ENCODE measurements around the gene TRPC1.

Gene TRPC1

GRCh38 chr3:142846779-142847577 is 123.1 kb downstream of the TRPC1 start:
- no peak for DNase-seq (ENCODE audit: low read depth)
- TF ChIP-seq CTCF (IDR thresholded peaks at IDR 0.05; ENCODE audit: insufficient read depth, low read depth, low read length, missing control alignments), result no peak
- no peak overlapping the region for H3K4me3 ChIP-seq (ENCODE audit: low read length)

GRCh38 chr3:142849148-142849547 is 125.3 kb downstream of the TRPC1 start:
- DNase-seq (ENCODE audit: low read depth), result peak; percentile 47
- TF ChIP-seq CTCF (IDR thresholded peaks at IDR 0.05; ENCODE audit: insufficient read depth, low read depth, low read length, missing control alignments), result no peak
- no peak overlapping the region for H3K4me3 ChIP-seq (ENCODE audit: low read length)

- no peak overlapping the region for H3K4me3 ChIP-seq (ENCODE audit: low read length)
- DNase-seq (ENCODE audit: low read depth), result peak; percentile 91
- TF ChIP-seq CTCF (IDR thresholded peaks at IDR 0.05; ENCODE audit: insufficient read depth, low read depth, low read length, missing control alignments), result no peak
These were observed 126.7 kb downstream of the TRPC1 start for GRCh38 chr3:142850395-142851023.

- H3K4me3 ChIP-seq (ENCODE audit: low read length), result no peak overlapping the region
- DNase-seq (ENCODE audit: low read depth), result no peak
- no peak for TF ChIP-seq CTCF (IDR thresholded peaks at IDR 0.05; ENCODE audit: insufficient read depth, low read depth, low read length, missing control alignments)
These were observed 128.2 kb downstream of the TRPC1 start for GRCh38 chr3:142852009-142852408.

GRCh38 chr3:142853270-142854168 is 129.7 kb downstream of the TRPC1 start:
- no peak overlapping the region for H3K4me3 ChIP-seq (ENCODE audit: low read length)
- TF ChIP-seq CTCF (IDR thresholded peaks at IDR 0.05; ENCODE audit: insufficient read depth, low read depth, low read length, missing control alignments), result no peak
- peak; percentile 95 for DNase-seq (ENCODE audit: low read depth)

- peak; percentile 60 for DNase-seq (ENCODE audit: low read depth)
- H3K4me3 ChIP-seq (ENCODE audit: low read length), result no peak overlapping the region
- TF ChIP-seq CTCF (IDR thresholded peaks at IDR 0.05; ENCODE audit: insufficient read depth, low read depth, low read length, missing control alignments), result peak; percentile 52
These were observed 133.2 kb downstream of the TRPC1 start for GRCh38 chr3:142857056-142857455.
